SH-SY5Y (cell line): Measurements from ENCODE around the gene C21orf91.

ENCODE experiments used
- GATA2 ChIP-seq: IDR thresholded peaks from 2 replicates; pipeline ENCODE4 v1.6.1; 2011; ENCODE audit warnings: mild to moderate bottlenecking, low read depth, low read length
- GATA3 ChIP-seq: IDR thresholded peaks from 2 replicates; pipeline ENCODE4 v1.6.1; 2011; ENCODE audit warnings: low read depth, mild to moderate bottlenecking, low read length, moderate library complexity

DNA sequence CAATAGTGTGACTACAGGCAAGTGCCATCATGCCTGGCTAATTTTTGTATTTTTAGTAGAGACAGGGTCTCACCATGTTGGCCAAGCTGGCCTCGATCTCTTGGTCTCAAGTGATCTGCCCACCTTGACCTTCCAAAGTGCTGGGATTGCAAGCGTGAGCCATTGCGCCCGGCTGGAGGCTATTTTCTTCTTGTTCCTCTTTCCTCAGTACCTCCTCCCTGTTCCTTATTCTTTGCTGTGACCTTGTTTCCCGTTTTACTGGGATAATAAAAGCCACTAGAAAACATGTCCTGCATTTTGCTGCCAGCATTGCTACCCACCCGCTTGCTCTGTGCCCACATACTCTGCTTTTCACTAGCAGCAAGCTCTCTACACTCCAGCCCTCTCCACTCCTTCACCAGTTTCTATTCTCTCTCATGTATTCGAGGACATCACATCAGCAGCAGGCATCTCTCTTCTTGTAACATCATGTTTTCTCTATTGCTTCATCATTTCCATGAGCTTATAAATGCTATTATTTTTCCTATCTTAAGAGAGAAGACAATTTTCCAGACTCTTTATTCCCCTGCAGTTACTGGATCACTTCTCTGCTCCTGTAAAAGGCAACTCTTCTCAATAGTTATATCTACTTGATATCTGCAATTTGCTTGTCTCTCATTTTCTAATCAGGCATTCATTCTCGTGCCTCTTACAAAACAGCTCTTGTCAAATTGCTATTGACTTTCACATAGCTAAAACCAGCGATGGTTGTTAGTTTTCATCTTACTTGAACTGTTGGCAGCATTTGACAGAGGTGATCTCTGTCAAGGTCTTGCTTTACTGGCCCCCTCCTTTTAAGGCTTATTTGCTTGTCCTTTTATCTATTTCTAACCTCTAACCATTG lies 34.5 kb upstream of the C21orf91 start:
- TF ChIP-seq GATA2, result no peak
- no peak for TF ChIP-seq GATA3
